ENCODE measurements around the gene SLC25A10.

The SLC25A10 gene

DNA sequence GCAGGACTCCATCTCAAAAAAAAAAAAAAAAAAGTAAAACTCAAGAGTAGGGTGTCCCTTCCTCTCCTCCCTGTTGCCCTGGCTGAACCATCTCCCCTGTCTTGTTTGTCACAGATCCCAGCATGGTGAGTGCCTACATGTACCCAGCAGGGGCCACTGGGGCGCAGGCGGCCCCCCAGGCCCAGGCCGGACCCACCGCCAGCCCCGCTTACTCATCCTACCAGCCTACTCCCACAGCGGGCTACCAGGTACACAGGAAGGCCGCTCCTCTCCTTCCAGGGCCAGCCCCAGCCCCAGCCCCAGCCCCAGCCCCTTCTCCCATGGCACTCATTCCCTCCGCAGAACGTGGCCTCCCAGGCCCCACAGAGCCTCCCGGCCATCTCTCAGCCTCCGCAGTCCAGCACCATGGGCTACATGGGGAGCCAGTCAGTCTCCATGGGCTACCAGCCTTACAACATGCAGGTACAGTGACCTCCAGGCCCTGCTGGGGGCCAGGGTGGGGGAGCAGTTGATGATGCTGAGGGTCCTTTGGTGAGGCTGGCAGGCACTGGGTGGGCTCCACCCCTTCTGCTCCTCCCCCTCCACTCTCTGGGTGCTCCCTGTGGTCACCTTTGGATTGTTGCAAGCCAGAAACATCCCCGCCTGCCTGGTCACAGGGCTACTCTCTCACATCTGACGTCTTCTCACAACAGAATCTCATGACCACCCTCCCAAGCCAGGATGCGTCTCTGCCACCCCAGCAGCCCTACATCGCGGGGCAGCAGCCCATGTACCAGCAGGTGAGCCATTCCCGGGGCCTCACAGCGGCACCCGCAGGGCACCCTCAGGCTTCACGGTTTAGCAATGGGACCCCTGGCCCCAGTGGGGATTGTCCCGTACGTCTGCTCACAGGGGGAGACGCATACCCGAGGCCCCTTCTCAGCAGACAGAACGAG lies 11.5 kb upstream of the SLC25A10 start:
- H3K27me3 ChIP-seq (ENCODE audit: insufficient read depth, low read depth, severe bottlenecking): no peaks in the 10 kb centered on the region
- H3K27ac ChIP-seq: peak overlapping the region; percentile 97; the same call in 1 of the 2 replicates
- no peaks in the 10 kb centered on the region for H3K9me3 ChIP-seq (ENCODE audit: severe bottlenecking)
- TF ChIP-seq, protein P1, sequence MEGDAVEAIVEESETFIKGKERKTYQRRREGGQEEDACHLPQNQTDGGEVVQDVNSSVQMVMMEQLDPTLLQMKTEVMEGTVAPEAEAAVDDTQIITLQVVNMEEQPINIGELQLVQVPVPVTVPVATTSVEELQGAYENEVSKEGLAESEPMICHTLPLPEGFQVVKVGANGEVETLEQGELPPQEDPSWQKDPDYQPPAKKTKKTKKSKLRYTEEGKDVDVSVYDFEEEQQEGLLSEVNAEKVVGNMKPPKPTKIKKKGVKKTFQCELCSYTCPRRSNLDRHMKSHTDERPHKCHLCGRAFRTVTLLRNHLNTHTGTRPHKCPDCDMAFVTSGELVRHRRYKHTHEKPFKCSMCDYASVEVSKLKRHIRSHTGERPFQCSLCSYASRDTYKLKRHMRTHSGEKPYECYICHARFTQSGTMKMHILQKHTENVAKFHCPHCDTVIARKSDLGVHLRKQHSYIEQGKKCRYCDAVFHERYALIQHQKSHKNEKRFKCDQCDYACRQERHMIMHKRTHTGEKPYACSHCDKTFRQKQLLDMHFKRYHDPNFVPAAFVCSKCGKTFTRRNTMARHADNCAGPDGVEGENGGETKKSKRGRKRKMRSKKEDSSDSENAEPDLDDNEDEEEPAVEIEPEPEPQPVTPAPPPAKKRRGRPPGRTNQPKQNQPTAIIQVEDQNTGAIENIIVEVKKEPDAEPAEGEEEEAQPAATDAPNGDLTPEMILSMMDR (IDR thresholded peaks at IDR 0.05; ENCODE audit: low read depth, low read length): no peak
- H3K36me3 ChIP-seq: peaks cover 95% of the 10 kb centered on the region
- no peak overlapping the region for H3K4me3 ChIP-seq (ENCODE audit: low read depth, low read length)
- no peak for DNase-seq

DNA sequence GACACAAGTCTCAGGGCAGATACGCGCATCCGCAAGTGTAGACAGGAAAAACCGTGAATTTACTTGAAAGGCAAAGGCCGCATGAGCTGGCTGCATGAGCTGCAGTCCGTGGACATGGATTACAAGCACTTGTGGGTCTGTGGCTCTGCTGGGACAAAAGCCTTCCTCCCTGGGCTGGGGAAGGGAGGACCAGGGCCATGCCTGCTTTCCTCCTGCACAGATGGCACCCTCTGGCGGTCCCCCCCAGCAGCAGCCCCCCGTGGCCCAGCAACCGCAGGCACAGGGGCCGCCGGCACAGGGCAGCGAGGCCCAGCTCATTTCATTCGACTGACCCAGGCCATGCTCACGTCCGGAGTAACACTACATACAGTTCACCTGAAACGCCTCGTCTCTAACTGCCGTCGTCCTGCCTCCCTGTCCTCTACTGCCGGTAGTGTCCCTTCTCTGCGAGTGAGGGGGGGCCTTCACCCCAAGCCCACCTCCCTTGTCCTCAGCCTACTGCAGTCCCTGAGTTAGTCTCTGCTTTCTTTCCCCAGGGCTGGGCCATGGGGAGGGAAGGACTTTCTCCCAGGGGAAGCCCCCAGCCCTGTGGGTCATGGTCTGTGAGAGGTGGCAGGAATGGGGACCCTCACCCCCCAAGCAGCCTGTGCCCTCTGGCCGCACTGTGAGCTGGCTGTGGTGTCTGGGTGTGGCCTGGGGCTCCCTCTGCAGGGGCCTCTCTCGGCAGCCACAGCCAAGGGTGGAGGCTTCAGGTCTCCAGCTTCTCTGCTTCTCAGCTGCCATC lies 10.6 kb upstream of the SLC25A10 start:
- Histone ChIP-seq H3K36me3 (peaks cover 95% of the 10 kb centered on the region), H3K27me3 (ENCODE audit: insufficient read depth, low read depth, severe bottlenecking) (no peaks in the 10 kb centered on the region), H3K9me3 (ENCODE audit: severe bottlenecking) (no peaks in the 10 kb centered on the region), H3K27ac (peak overlapping the region; percentile 97), H3K4me3 (ENCODE audit: low read depth, low read length) (peak overlapping the region; percentile 68)
- no peak for DNase-seq
- TF ChIP-seq, protein P1 (IDR thresholded peaks at IDR 0.05; ENCODE audit: low read depth, low read length): peak; percentile 46

DNA sequence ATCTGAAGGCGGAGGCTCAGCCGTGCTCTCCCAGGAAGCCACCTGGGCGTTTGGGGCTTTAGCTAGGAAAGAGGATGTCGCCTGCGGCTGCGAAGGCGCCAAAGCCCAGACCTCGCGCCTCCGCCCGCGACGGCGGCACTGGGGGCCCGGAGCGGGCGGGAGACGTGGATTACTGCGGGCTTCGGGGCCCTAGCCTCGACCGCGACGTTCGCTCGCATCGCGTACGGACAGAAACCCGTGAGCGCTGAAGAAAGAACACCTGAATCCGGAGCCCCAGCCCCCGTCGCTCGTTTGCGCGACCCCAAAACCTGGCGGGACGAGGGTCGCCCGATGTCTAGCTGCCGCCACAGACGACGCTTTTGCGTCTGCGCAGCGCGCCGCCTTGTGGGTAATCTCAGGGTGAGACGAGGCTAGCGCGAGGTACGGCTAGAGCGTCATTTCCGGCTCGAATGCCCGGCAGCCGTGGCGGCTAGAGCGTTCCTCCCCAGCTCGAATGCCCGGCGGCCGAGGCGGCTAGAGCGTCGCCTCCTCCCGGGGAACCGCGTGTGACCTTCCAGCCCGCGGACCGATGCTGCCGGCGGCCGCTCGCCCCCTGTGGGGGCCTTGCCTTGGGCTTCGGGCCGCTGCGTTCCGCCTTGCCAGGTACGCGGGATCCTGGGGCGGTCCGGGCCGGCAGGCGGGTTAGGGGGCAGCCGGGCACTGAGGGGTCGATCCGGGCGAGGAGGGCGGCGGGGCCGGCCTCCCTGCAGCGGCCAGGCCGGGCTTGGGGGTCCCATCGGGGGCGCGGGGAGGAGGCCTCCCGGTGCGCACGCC lies 8.9 kb upstream of the SLC25A10 start, which contains the start of gene MRPL12:
MRPL12 (plus strand) TSS at position 434 of the 813 bp plus-strand sequence; CDS start at position 569, 135 bp downstream.
- H3K27me3 ChIP-seq (ENCODE audit: insufficient read depth, low read depth, severe bottlenecking): no peaks in the 10 kb centered on the region
- DNase-seq: peak; percentile 97
- TF ChIP-seq, protein P1 (IDR thresholded peaks at IDR 0.05; ENCODE audit: low read depth, low read length): peak; percentile 26; the same call in 1 of the 2 replicates
- H3K36me3 ChIP-seq: peaks cover 95% of the 10 kb centered on the region
- peak within 1 kb of the TSS; percentile 68 for H3K4me3 ChIP-seq (ENCODE audit: low read depth, low read length)
- peak within 1 kb of the TSS; percentile 97 for H3K27ac ChIP-seq
- no peaks in the 10 kb centered on the region for H3K9me3 ChIP-seq (ENCODE audit: severe bottlenecking)

DNA sequence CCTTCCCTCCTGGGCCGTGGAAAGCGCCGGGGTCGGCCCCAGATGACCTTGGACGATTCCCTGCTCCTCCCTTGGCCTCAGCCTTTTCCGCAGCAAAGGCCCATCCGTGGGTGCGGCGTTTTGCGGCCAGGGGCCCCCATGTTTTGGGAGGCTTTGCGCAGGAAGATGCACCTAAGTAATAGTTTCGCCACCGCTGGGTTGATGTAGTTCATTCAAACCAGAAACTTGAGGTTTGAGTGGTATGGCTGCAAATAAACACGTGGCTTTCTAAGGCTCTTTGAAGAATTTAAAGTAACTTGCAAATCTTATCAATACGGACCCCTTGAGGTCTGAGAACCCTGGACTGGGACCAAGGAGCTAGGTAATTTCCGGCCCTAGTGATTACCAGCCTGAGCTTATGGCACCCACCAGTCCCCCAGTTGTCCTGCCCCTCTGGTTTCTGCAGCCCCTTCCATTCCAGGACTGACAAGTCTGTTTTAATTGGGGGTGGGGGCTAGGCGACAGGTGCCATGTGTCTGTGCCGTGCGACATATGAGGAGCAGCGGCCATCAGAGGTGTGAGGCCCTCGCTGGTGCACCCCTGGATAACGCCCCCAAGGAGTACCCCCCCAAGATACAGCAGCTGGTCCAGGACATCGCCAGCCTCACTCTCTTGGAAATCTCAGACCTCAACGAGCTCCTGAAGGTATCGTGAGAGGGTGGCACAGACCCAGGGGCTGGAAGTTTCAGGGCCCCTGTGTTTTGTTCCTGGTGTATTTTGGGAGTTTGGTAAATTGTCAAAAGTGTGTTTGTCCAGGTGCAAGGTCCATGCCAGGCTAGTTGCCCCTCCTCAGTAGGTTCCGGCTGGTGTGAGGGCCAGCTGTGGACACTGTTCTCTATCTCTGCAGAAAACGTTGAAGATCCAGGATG lies 8.1 kb upstream of the SLC25A10 start:
- no peaks in the 10 kb centered on the region for H3K27me3 ChIP-seq (ENCODE audit: insufficient read depth, low read depth, severe bottlenecking)
- peaks cover 95% of the 10 kb centered on the region for H3K36me3 ChIP-seq
- DNase-seq: no peak
- TF ChIP-seq, protein P1 (IDR thresholded peaks at IDR 0.05; ENCODE audit: low read depth, low read length): no peak
- H3K27ac ChIP-seq: peak overlapping the region; percentile 97
- H3K4me3 ChIP-seq (ENCODE audit: low read depth, low read length): peak overlapping the region; percentile 68
- no peaks in the 10 kb centered on the region for H3K9me3 ChIP-seq (ENCODE audit: severe bottlenecking)
